GM18498 (cell line): ENCODE results near the gene C2orf78.
A peak's percentile ranks its signal among the peaks of the same experiment; 100 is the strongest.
"Not testable (repeated sequence)": the region's sequence is repeated elsewhere in the genome, so short reads cannot be mapped to it uniquely, and the experiment has no call there.

ENCODE experiments used
- ATAC-seq: cut with Tn5 transposase; IDR thresholded peaks from one replicate; pipeline ENCODE4 v1.9.1; 2021; ENCODE audit warnings: mild to moderate bottlenecking, moderate library complexity; ENCODE audit not compliant: unreplicated experiment

The C2orf78 gene

GRCh38 chr2:73778867-73779466, 5.0 kb upstream of the C2orf78 start:
- ATAC-seq = not testable (repeated sequence)

- peak; percentile 99 for ATAC-seq
Measured at GRCh38 chr2:73779467-73780236, 4.3 kb upstream of the C2orf78 start, which contains the start of gene DUSP11. Gene DUSP11, minus strand, starts transcription at chr2:73780103. Its CDS starts 129 bp downstream, at chr2:73779974.

- ATAC-seq = no peak
Measured at GRCh38 chr2:73780237-73780582, 3.8 kb upstream of the C2orf78 start.

GRCh38 chr2:73783402-73783801, 581 bp upstream of the C2orf78 start:
- not testable (repeated sequence) for ATAC-seq

- no peak for ATAC-seq
Measured at GRCh38 chr2:73811878-73812277, 27.9 kb downstream of the C2orf78 start.

- no peak for ATAC-seq
Measured at GRCh38 chr2:73812635-73813034, 28.7 kb downstream of the C2orf78 start.

- no peak for ATAC-seq
Measured at GRCh38 chr2:73818296-73818695, 34.3 kb downstream of the C2orf78 start.

GRCh38 chr2:73821227-73821626, 37.2 kb downstream of the C2orf78 start:
- peak; percentile 69 for ATAC-seq

- ATAC-seq = no peak
Measured at GRCh38 chr2:73821669-73822068, 37.7 kb downstream of the C2orf78 start.

- peak; percentile 75 for ATAC-seq
Measured at GRCh38 chr2:73822276-73822675, 38.3 kb downstream of the C2orf78 start.

- no peak for ATAC-seq
Measured at GRCh38 chr2:73822991-73823390, 39.0 kb downstream of the C2orf78 start.

- ATAC-seq = no peak
Measured at GRCh38 chr2:73823416-73823815, 39.4 kb downstream of the C2orf78 start.

- no peak for ATAC-seq
Measured at GRCh38 chr2:73823916-73824523, 40.0 kb downstream of the C2orf78 start.

- no peak for ATAC-seq
Measured at GRCh38 chr2:73825408-73825807, 41.4 kb downstream of the C2orf78 start.

GRCh38 chr2:73827018-73827417, 43.0 kb downstream of the C2orf78 start:
- ATAC-seq = no peak

- no peak for ATAC-seq
Measured at GRCh38 chr2:73827660-73828388, 43.8 kb downstream of the C2orf78 start.

- no peak for ATAC-seq
Measured at GRCh38 chr2:73828389-73828817, 44.4 kb downstream of the C2orf78 start.

- peak; percentile 84 for ATAC-seq
Measured at GRCh38 chr2:73828818-73829570, 45.0 kb downstream of the C2orf78 start, which contains the start of gene STAMBP. Gene STAMBP, plus strand, starts transcription at chr2:73828961. Its CDS starts 1,896 bp downstream, at chr2:73830857.

- no peak for ATAC-seq
Measured at GRCh38 chr2:73830871-73831401, 47.0 kb downstream of the C2orf78 start.

GRCh38 chr2:73832930-73833329, 48.9 kb downstream of the C2orf78 start:
- ATAC-seq = no peak
